GM12872 (cell line): ENCODE data around the gene OFD1.

Experiments used
- TF ChIP-seq, protein P1 (sequence below): IDR thresholded peaks from 3 replicates; pipeline ENCODE4 v1.5.1; 2011; ENCODE audit warnings: low read depth, mild to moderate bottlenecking, low read length, moderate library complexity; ENCODE audit not compliant: insufficient read depth

Gene OFD1

GRCh38 chrX:13703135-13703534 lies 31.4 kb upstream of the OFD1 start:
- TF ChIP-seq, protein P1, sequence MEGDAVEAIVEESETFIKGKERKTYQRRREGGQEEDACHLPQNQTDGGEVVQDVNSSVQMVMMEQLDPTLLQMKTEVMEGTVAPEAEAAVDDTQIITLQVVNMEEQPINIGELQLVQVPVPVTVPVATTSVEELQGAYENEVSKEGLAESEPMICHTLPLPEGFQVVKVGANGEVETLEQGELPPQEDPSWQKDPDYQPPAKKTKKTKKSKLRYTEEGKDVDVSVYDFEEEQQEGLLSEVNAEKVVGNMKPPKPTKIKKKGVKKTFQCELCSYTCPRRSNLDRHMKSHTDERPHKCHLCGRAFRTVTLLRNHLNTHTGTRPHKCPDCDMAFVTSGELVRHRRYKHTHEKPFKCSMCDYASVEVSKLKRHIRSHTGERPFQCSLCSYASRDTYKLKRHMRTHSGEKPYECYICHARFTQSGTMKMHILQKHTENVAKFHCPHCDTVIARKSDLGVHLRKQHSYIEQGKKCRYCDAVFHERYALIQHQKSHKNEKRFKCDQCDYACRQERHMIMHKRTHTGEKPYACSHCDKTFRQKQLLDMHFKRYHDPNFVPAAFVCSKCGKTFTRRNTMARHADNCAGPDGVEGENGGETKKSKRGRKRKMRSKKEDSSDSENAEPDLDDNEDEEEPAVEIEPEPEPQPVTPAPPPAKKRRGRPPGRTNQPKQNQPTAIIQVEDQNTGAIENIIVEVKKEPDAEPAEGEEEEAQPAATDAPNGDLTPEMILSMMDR, result no peak

DNA sequence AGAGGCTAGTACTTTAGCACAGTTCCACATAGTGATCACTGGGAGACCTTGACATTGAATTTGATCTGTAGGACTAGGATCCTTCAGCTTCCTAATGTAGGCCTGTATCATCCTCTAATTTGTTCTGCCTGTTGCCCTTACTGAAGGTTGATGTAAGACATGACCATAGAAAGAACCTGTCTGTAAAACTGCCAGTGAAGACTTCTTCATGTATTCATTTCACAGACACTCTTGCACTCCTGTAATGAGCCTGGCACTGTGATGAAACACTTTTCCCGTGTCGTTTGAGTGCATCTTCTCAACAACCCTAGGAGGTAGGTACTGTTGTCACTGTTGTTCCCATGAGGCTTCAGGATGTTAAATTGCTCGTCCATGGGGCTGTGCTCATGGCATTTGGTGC lies 31.0 kb upstream of the OFD1 start:
- TF ChIP-seq, protein P1, result no peak

- TF ChIP-seq, protein P1, result no peak
These were observed 23.4 kb upstream of the OFD1 start for GRCh38 chrX:13711141-13711540.

GRCh38 chrX:13716455-13716854 lies 18.1 kb upstream of the OFD1 start:
- TF ChIP-seq, protein P1, result no peak

GRCh38 chrX:13716905-13717304 lies 17.6 kb upstream of the OFD1 start:
- TF ChIP-seq, protein P1, result no peak

DNA sequence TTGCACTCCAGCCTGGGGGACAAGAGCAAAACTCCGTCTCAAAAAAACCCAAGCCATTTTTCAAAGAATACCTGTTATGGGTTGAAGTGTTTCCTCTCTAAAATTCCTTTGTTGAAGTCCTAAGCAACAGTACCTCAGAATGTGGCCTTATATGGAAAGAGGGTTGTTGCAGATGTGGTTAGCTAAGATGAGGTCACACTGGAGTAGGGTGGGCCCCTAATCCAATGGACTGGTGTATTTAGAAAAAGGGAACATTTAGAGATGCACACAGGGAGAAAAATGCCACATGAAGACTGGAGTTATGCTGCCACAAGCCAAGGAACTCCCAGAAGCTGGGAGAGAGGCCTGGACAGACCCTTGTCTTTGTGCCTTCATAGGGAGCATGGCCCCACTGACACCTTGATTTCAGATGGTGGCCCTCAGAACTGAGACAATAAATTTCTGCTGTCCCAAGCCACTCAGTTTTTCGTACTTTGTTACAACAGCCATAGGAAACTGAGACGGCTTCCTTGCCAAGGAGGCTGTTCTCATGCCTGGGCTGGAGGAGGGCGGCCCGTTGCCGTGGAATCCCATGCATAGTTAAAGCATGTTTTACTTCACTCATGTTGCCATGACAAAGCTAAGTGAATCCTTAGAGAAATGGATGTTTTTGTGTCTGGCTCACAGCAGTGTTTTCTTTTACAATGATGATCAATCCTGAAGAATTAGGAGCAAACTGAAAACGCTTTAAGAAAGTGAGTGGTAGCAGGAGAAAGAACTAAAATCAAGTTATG lies 16.7 kb upstream of the OFD1 start:
- TF ChIP-seq, protein P1, result no peak

GRCh38 chrX:13719192-13719856 lies 15.2 kb upstream of the OFD1 start:
- TF ChIP-seq, protein P1, result no peak
